HG03469 (cell line): Measurements from ENCODE around the gene JAG1.

ENCODE experiments used
- ATAC-seq: cut with Tn5 transposase; IDR thresholded peaks from one replicate; pipeline ENCODE4 v1.9.1; 2021; ENCODE audit warnings: mild to moderate bottlenecking, moderate library complexity, moderate number of reproducible peaks; ENCODE audit not compliant: unreplicated experiment

The JAG1 gene

DNA sequence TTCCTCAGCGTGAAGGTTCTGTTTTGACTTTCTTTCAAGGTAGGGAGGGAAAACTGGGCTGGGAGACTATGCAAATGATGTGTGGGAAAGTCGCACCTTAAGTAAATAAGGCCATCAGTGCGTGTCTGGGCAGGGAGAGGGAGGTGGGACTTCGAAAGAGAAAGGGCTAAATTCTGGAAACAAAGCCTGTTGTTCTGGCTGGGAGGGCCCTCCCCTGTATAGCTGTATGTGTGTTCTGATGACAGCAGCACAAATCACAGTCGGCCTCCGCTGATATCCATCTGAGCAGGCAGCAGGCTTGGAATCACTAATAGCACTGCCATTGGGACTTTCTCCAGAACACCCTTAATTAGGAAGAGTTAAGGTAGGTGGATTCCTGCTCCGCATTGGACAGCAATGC is 19.2 kb downstream of the JAG1 start:
- ATAC-seq: no peak

DNA sequence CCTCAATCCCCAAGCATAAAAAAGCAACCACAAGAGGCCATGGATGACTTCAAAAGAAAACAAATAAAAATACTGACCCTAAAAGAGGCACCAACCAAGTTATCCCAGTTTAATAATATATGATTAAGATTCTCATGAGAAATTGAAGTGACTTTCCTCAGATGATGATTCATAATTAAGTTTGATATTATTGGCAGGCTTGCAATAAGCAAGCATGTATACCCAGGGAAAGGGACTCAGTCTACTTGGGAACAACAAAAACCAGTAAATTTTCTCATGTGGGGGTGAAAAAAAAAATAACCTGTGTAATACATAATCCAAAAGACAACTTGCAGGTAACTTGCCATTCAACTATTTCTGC is 19.6 kb downstream of the JAG1 start:
- ATAC-seq: no peak

GRCh38 chr20:10653599-10654249 is 20.1 kb downstream of the JAG1 start:
- peak; percentile 53 for ATAC-seq

GRCh38 chr20:10652660-10653261 is 21.0 kb downstream of the JAG1 start:
- ATAC-seq: no peak

DNA sequence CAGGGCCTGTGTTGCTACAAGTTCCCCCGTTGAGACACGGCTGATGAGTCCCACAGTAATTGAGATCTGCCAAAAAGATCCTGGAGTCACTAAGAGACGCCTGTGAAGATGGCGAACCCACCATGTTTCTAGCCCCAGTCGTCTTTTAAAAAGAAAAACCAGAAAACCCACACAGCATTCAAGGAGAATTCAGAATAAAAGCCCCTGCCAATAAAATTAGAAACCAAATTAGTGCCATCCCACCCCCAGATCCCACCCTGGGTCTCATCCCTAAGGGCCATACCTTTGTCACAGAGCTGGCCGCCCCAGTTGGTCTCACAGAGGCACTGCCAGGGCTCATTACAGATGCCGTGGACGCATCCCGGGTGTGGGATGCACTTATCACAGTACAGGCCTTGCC is 21.6 kb downstream of the JAG1 start:
- ATAC-seq: no peak

DNA sequence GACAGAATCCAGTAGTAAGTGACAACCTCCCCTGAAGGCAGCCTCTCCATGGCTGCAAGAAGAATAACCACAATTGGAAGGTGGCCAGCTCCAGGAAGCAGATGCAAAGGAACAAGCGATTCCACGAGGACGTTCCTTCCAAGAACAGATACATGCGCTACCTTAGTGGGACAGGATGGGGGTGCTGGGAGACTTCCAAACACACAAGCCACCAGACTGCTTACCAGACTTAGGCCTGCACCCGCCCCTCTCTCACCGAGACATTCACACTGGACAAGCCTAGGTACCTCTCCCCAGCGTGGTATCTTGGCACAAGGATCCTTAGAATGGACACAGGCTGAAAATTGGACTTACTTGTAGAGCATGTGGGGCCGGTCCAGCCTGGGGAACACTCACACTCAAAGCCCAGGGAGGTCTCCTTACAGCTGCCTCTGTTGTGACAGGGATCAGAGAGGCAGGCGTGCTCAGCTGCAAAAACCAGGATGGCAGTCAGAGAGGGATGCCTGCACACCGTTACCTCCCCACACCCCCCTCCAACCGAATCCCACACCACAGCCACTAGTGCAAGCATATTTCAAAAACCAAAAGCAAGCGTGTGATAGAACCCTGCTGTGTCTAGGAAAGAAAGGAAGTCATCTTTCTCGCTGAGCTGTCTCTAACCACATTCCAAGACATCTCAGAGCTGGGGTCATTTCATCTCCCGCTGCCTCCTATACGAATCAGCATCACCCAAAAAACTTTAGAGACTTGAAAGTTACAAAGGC is 22.4 kb downstream of the JAG1 start:
- no peak for ATAC-seq

- ATAC-seq: no peak
Measured at GRCh38 chr20:10649797-10650160, 24.0 kb downstream of the JAG1 start.

- no peak for ATAC-seq
Measured at GRCh38 chr20:10649080-10649796, 24.6 kb downstream of the JAG1 start.

GRCh38 chr20:10648651-10649050 is 25.1 kb downstream of the JAG1 start:
- no peak for ATAC-seq

- ATAC-seq: no peak
Measured at GRCh38 chr20:10647909-10648308, 25.9 kb downstream of the JAG1 start.

DNA sequence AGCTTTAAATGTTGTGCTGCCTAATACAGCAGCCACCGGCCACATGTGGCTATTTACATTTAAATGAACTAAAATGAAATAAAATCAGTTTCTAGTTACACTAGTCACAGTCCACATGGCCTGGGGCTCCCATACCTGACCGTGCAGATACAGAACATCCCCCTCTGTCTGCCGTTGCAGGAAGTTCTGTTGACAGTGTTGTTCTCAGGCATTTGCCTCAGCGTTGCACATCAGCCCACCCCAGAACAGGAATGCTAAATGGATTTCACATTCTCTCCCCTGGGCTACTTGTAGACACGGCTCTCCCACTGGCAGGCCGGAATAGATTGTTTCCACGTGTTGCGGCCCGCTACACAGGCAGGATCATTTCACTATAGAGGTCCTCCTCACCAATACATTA is 26.3 kb downstream of the JAG1 start:
- ATAC-seq: no peak

DNA sequence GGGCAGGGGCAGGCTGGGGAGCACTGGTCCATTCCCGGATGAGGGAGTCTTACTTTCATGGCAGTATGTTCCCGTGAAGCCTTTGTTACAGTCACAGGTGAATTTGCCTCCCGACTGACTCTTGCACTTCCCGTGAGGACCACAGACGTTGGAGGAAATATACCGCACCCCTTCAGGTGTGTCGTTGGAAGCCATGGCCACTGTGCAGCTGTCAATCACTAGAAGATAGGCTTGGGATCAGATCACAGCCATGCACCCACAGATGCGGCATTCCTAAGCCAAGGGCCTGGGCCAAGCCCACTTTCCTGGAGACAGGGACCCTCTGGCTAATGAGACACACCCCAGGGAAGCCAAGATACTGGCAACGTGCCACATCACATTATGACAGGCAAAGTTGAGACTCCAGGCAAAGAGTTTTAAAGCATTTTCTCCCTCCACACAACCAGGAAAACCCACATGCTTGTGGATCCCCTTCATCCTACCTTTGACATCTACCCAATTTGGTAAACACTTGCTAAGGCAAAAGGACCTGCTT is 26.8 kb downstream of the JAG1 start:
- ATAC-seq: no peak

DNA sequence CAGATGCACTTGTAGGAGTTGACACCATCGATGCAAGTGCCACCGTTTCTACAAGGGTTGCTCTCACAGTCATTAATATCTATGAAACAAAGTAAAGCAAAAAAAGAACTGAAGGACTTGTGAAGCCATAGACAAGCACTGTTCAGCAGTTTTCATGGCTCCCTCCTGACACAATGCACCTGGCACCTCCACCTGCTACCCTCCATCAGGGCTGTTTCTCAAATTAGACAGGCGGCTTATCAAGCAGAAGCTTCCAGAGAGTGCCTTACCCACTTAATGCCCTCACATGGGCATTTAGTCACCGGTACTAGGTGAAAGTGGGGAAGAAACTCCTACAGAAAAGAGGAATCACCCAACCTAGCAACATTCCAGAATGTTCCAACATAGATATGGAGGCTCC is 27.8 kb downstream of the JAG1 start:
- ATAC-seq: no peak

GRCh38 chr20:10645205-10645570 is 28.6 kb downstream of the JAG1 start:
- no peak for ATAC-seq

- no peak for ATAC-seq
Measured at GRCh38 chr20:10644458-10645204, 29.2 kb downstream of the JAG1 start.

- no peak for ATAC-seq
Measured at GRCh38 chr20:10643560-10643873, 30.3 kb downstream of the JAG1 start.

DNA sequence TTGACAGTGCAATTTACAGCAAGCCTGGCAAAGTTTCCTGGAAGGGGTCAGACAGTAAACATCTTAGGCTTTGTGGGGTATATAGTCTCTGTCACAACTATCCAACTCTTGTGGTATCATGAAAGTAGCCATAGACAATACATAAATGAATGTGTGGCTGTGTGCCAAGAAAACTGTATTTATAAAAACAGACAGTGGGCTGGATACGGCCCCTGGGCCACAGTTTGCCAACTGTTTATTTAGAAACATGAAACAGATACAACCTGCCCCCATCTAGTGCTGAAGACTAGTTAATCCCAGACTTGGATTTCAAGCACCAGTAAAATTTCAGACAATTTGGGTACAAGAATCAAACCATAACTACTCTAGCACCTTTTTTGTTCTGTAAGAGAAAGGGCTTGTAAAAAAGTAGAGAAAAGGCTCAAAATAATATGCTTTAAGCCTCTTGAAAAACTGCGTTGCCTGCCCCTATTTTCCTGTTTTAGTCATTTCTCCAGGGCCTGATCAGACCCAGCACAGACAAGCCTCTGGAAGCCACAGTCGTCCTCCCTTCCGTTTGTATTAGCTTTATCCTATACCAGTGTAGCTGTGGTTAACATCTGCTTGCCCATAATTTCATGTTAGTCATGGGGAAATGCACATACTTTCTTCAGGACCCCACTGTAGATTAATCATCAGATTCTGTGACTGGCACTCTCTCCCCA is 30.8 kb downstream of the JAG1 start:
- no peak for ATAC-seq

DNA sequence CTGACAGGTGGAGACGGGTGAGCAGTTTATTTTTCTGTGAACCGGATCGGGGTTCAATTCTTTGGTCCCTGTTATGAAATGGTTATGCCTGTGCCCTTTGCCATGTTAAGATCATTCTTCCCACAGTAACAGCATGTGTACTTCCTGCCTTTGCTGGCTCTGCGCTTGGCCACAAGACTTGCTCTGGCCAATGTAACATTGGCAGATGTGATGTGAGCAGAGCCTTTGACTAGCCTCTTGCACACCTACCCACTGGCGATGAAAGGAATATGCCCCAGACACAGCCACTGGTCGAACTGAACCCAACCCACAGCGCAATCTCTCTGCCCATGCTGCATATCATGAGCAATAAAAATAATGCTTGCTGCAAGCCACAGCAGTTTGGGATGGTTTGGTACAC is 31.9 kb downstream of the JAG1 start:
- ATAC-seq: no peak

DNA sequence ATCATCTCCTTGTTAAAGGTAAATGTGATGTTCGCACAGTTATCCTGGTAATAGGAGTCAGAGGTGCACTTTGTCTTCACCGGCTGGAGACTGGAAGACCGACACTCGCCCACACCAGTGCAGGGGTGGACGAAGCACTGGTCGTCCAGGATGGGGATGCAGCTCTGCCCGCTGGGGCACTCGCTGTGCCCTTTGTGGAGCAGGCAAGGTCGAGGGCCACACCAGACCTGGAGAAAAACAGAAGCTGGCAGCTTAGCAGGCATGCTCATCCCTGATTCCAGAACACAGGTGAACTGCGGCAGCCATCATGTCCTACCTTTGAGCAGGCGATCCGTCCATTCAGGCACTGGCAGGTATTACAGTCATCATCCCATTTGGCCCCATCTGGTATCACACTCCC is 32.3 kb downstream of the JAG1 start:
- ATAC-seq: no peak

DNA sequence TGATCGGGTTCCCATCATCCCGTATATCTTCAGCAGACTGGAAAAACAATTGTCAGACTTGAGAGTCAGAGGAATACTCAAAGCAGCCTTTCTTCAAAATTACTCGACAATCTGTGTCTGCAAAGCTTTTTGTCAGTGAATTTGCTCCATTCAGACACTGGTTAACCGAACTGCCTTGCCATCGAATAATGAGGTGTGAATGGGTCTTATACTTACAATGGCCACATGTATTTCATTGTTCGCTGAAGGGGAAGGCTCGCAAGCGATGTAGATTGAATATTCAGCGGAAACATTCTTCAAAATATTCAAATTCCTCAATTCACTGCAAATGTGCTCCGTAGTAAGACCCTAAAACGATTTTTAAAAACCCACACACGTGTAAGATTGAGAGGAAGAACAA is 32.9 kb downstream of the JAG1 start:
- ATAC-seq: no peak
